DMS53 treated with DMSO at 0.1 percent for 48 hours (cell line): ENCODE measurements around the gene EHF.

Source experiments
- DNase-seq: peaks from one replicate; lab custom pipeline; 2025; ENCODE audit not compliant: unreplicated experiment; lab: John Stamatoyannopoulos, UW

Gene EHF

DNA sequence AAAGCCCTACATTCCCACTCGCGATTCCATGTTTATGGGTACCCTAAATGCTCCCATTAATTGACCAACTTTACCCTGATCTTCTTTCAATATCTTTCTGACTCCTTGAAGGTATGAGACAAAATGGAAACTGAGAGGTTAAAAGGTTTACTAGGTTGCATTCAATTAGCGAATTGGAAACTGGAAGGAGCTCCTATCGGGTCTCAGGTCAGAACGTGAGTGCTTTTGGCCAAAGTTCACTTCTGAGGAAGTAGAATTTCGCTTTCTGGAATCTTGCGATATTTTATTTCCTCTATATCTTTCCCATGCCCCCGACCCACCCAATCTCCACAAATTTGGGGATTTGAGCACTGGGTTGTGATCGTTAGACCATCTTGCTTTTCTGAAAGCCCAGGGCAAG, 2.6 kb downstream of the EHF start:
- no peak for DNase-seq

GRCh38 chr11:34624069-34624468, 3.2 kb downstream of the EHF start:
- no peak for DNase-seq

- DNase-seq, result no peak
Measured at GRCh38 chr11:34625576-34625975, 4.7 kb downstream of the EHF start.

DNA sequence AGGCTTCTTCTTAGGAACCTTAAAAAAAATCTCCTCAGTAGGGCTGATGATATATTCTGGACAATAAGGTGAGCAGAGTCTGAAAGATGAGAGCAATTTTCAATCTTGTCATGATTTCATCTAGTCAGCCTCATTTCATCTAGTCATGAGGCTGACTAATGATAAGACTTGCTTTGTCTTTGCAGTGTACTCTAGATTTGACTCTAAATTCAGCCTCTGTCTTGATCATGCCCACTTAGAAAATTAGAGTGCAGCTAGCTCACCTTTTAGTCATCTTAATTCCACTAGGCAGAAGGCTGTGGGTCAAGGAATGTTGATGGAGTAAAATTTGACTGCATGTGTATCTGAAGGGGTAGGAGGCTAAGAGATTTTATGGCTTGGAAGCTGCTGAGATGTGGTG, 5.5 kb downstream of the EHF start:
- DNase-seq, result no peak

DNA sequence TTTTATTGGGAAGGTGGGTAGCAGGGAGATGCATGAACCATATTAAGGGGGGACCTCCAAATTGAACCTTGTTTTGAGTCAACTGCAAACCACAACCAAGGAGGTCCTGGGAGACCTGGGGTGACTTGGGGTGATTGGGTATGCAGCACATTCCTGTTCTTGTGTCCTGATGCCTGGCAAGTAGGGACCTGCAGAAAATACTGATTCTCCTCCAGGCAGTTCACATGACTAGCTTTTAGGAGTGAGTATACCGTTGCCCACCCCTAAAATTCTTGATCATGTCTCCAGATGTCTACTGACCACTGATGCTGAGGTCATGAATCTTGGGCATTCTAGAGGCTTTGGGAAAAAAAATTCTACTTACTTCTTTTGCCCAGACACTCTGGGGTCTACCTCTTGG, 6.3 kb downstream of the EHF start:
- no peak for DNase-seq

- DNase-seq, result no peak
Measured at GRCh38 chr11:34629711-34630110, 8.8 kb downstream of the EHF start.

DNA sequence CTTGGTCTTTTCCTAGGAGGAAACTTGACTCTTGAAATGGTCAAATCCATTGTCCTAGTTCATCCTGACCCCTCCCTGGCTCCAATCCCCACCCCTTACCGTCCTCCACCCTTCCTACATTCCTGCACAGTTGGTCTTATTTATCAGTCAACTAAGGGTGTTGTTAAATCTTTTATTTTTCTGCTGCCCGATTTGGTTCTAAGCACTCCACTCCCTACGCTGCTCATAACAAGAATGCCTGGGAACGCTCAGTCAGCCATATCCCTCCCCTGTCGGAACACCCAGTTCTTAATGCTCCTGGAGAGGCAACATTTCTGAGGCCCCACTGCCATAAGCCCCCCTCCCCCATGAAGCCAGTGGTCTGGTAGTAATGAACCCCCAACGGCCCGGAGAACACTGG, 9.7 kb downstream of the EHF start:
- no peak for DNase-seq

DNA sequence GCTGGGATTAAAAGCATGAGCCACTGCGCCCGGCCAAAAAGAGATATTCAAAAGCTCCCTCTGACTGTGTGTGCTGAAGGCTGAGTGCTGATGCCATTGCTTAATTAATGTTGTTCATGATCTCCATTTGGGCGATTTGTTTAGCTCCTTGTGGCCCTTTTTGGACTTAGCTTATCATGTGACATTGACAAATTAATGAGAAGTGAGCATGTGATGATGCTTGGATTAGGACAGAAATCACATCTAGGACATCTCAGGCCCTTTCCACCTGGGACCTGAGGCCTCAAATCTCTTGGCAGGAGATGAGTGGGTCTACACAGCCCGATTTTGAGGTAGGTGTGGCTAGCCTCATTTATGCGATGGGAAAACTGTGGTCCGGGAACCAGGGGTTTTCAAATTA, 10.4 kb downstream of the EHF start:
- DNase-seq, result no peak

DNA sequence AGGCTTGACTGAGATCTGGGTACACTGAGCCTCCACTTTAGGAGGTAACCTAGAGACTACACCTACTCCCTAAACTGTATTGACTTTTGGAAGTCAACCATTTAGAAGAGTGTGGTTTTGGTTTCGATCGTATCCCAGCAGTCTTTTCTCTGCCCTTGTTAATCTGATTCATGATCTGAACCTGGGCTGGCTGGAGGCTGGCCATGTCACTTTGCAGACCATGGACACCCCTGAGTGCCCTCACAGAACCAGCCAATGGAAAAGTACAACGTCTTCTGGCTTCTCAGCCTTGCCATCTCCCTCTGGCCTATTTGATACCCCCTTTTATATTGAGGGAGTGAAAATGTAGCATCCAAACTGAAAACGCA, 10.8 kb downstream of the EHF start:
- DNase-seq, result peak; percentile 43

- DNase-seq, result peak; percentile 43
Measured at GRCh38 chr11:34632105-34632791, 11.4 kb downstream of the EHF start.

DNA sequence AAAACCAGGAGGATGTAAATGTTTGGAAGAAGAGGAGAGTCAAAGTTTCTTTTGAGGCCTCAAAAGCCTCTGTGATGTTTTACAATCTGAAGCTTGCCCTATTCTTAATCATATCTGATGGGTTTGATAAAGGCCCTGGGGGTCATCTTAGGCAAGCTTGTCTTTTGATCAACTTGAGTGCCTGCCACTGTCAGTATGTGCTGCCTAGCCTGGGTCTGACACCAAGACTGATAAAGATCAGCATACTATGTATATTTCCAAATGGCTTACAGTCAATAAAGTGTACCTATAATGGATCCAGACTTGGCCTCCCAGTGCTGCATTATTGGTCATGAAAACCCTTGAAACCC, 12.7 kb downstream of the EHF start:
- DNase-seq, result no peak

DNA sequence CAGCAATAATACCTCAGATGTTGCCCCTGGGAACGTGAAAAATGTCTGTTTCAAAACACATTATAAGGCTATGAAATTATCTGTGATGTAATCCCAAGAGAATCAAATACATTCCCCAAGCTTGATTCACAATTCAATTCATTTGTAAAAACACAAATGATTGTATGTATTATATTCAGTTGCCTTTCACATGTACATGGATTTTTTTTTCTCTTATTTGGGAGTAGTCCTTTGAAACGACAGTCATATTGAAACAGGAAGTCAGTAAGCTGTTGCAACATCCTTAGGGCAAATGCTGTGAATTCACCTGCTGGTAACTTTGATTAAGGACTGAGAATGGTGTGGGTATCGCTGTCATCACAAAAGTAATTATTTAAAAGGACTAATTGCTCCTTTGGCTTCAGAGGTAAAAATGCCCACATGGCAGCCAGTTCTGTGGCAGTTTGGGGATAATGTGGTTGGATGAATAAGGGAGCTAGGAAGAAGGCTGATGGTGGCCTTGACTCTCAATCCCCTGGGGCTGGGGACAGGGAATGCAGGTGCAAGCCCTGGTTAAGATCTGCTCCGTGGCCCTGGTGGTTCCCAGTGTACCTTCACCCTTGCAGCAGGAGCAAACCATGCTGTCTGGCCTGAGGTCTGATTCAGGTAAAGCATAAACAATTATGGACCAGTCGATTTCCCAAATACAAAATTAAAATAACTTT, 13.2 kb downstream of the EHF start:
- no peak for DNase-seq

DNA sequence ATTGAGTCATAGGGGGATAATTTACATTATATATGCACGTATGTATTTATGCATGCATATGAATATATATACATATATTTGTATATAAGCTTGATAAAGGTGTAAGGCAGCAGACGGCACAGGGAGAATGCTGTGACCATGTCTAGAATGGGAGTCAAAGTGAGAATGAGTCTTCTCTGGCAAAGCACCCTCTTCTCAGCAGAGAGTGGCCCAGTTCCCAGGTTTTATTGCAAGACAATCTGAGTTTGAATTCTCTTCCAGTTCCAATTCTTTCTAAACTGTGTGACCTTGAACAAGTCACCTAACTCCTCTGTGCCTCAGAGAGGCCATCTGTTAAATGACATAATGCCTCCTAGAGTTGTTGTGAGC, 13.8 kb downstream of the EHF start:
- no peak for DNase-seq

DNA sequence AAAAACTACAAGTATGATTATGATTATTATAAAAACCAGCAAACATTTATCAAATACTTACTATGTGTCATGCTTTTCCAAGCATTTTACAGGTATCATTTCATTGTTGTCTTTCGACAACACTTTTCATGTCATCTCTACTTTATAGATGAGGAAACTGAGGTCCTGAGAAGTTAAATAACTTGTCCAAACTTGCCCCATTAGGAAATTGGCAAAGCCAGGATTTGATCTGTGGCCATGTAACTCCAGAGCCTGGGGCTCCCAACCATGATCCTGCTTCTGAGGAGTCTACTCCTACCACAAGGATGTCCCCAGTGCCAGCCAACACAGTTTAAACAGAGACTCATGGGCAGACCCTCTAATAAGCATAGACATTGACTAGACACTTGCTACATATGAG, 15.2 kb downstream of the EHF start:
- DNase-seq, result no peak

- no peak for DNase-seq
Measured at GRCh38 chr11:34637303-34637702, 16.4 kb downstream of the EHF start.

GRCh38 chr11:34638897-34639296, 18.0 kb downstream of the EHF start:
- no peak for DNase-seq

- no peak for DNase-seq
Measured at GRCh38 chr11:34639545-34639944, 18.7 kb downstream of the EHF start.

DNA sequence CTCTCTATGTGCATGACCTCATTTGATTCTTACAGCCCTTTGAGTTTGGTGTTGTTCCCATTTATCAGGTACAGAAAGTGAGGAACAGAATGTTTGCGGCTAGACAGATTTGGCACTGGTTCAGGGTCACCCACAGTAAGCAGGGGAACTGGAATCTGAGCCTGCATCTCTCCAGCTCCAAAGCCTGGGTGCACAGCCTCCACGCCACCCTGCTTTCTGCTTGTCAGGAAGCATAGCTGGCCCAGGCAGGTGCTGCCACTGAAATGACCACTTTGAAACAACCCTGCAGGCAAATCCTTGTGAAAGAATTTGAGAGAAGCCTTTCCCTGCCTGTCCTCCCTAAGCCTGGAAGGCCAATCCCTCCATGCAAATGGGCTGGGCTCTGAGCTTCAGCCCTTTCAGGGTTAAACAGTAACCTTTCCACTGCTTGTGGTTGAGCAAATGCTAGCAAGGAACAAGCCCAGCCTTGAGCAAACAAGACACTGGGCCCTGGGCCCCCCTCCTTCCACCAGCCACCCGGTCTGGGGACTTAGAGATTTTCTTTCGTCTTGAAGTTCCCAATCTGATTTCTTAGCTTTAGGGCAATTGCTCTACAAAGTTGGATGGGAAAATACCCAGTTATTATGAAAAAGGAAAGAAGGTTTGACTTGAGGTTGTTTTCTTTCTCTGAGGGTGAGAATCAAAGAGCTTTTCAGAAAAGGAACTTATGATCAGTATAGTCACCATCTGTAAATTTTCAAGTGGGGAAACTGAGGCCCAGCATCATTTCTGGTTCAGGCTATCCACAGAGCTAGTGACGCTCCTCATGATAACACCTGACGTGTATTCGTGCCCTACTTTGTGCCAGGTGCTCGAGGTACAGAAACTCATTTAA, 19.4 kb downstream of the EHF start:
- DNase-seq, result peak; percentile 61

GRCh38 chr11:34640924-34641275, 20.0 kb downstream of the EHF start:
- DNase-seq, result no peak

DNA sequence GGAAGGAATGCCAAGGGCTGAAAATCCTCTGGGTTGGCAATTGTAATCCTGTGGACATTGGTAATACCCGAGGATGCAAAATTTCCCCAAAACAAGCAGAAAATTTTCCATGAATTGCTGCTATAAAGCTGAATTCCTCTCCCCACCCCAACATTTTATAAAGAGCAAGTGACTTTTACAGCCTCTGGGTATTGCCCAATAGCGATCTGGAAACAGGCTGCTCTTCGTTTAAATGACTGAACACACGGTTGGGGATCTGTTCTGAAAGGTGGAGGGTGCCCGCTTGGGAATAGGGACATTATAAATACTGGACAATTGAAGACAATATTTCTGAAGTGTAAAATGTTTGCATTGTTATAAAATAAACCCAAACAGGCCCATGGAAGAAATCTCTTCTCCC, 20.6 kb downstream of the EHF start:
- DNase-seq, result no peak

DNA sequence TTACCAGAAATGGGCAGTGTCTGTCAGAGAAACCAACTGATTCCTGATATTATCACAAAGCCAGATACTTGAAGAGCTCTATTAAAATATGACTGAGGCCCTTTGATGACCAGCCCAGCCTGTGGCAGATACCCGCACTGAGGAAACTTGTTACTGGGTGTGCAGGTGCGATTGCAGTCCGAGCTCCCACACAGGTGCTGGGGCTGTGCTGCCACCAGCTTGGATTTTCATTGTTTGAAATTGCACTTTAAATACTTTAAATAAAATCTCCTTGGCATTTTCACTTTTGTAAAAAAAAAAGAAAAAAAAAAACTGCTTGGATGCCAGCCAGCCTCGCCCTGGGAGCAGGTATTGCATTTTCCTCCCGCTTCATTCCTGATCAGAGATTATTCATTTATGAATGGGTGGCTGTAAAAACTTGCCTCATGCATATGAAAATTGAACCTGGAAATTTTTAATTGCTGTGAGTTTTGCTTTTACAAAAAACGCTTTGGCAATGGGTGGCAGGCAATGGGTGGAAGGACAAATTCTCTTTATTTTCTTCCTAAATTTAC, 21.2 kb downstream of the EHF start:
- DNase-seq, result no peak

DNA sequence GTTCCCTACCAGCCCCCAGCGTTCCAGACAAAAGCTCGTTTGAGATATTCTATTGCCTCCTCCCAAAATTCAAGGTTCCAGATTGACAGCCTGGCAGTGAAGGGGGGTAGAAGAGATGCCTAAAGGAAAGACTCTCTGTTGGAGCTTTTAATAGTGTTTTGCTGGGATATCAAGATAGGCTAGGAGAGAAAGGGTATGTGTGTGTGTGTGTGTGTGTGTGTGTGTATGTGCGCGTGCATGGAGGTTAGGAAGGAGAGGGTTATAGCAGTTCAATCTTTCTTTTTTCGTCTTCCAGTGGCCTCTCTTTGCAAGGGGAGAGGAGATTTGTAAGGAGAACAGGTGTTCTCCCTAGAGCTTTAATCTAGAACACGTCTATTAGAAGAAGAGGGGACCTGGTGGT, 22.0 kb downstream of the EHF start:
- DNase-seq, result no peak
